Measurements from ENCODE around the gene PBOV1.

GRCh38 chr6:138188278-138188941 is 29.9 kb downstream of the PBOV1 start:
- TF ChIP-seq CTCF (IDR thresholded peaks at IDR 0.05) (no peak), ZFX (IDR thresholded peaks at IDR 0.05; ENCODE audit: borderline replicate concordance) (no peak)
